ENCODE data around the gene COL1A2. TPM values are rescaled to one million over a fixed set of nuclear protein-coding genes. Genes with fewer than 3 reads are reported as not detected.

COL1A2 gene
- total RNA-seq, 3 donors from 2014 or later: 1.4 to 1.9 (median 1.6) TPM

DNA sequence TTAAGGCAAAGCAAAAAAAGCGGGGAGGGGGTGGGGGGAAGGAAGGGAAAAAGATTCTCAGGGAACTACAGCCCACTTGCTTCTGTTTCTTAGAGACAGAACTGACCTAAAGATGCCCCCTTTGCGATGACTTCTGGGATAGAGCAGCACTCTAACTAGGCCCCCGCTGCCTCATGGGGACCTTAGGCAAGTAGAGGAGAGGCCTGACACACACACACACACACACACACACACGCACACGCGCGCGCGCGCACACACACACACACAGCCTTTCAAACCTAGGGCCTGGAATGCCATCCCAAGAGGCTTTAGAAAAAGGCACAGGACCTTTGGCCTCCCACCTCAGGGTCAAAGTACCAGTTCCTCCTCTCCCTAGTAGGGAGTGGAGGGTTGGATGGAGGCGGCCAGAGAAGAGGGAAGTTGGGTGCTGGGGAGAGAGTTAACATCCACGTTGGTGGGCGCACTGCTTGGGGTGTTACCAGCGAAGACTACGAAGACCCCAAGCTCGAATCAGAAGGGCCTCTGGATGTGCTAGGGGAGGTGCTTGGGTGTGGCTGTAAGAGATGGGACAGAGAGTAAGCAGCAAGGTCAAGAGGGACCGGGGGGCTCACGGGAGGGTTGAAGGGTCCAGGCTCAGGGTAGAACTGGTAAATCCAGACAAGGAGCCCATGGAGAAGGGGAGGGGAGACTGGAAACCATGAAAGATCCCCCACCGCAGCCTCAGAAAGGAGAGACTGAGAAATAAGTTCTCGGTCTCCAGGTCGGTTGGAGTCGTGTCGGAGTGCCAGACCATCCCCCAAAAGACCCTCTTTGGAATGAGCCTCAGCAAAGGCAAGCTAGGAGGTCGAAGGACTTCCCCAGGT lies 1.2 kb upstream of the COL1A2 start:
- Mint-ChIP-seq H3K9me3 (no peaks in the 10 kb centered on the region), H3K27me3 (ENCODE audit: low read depth) (peaks cover 42% of the 10 kb centered on the region), H3K4me3 (no peak overlapping the region), H3K36me3 (ENCODE audit: insufficient read depth) (no peaks in the 10 kb centered on the region), H3K4me1 (ENCODE audit: low read depth) (peaks cover 8% of the 10 kb centered on the region)
- no peak for ATAC-seq
- no peak for DNase-seq

DNA sequence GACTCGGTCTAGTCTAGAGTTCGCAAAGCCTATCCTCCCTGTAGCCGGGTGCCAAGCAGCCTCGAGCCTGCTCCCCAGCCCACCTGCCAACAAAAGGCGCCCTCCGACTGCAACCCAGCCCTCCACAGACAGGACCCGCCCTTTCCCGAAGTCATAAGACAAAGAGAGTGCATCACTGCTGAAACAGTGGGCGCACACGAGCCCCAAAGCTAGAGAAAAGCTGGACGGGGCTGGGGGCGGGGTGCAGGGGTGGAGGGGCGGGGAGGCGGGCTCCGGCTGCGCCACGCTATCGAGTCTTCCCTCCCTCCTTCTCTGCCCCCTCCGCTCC lies 622 bp upstream of the COL1A2 start:
- Mint-ChIP-seq H3K4me1 (ENCODE audit: low read depth) (peaks cover 8% of the 10 kb centered on the region), H3K9me3 (no peaks in the 10 kb centered on the region), H3K4me3 (no peak overlapping the region), H3K27me3 (ENCODE audit: low read depth) (peaks cover 42% of the 10 kb centered on the region), H3K36me3 (ENCODE audit: insufficient read depth) (no peaks in the 10 kb centered on the region)
- no peak for ATAC-seq
- DNase-seq: no peak

DNA sequence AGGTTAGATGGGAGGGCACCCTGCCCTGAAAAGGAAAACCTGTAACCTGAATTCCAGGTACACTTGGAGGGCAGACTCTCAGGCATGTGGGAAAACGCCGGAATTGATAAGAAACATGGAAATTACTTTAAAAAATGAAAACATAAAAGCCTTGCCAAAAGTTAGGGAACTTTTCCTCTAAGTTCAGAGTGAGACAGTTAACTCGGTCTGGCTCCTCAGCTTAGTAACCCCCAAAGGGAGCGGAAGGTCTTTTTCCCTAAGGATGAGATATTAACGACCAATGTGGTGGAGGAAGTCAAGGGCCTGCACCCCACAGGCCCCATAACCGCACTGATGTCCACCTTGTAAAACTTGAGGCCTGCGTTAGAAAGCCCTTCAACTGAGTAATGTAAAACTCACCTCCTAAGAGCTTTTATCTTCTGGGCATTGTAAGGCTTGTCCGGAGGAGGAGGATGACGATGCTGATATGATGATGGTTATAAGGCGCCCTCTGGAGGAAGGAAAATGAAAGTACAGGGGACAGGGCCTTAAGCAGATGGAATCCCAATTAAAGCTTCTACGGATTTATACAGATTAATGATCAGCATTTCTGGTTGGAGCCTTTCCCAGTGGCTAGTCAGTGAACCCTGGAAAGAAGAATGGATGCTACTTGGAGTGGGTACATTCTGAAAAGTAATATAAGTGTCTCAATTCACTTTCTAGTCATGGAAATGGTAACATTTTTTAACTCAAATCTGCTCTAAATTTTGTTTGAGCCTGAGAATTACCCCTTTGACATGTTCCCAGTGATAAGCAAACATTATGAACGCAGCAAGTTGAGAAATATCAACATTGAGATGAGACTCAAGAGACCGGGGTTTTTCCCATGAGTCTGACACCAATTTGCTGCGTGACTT lies 694 bp downstream of the COL1A2 start:
- H3K4me3 Mint-ChIP-seq: no peak overlapping the region

DNA sequence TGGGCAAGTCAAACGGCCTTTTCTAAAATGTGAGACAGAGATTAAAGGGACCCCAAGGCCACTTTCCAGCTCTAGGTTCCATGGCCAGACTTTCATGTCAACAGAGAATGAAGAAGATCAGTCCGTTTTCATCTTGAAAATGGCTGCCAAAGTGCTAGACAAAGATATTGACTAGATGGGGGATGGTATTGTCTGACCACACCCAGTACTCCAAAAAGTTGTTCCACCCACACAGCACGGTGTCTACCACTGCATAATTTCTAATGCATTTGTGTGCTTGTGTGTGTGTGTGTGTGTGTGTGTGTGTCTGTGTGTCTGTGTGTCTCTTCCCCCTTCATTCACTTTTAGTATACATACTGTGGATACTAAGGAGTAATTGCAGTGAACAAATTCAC lies 1.3 kb downstream of the COL1A2 start:
- Mint-ChIP-seq H3K9me3 (no peaks in the 10 kb centered on the region), H3K36me3 (ENCODE audit: insufficient read depth) (no peaks in the 10 kb centered on the region), H3K27me3 (ENCODE audit: low read depth) (peaks cover 38% of the 10 kb centered on the region), H3K4me1 (ENCODE audit: low read depth) (peaks cover 8% of the 10 kb centered on the region), H3K4me3 (no peak overlapping the region)
- ATAC-seq (no peak), DNase-seq (no peak)

More for the DNA sequence above, 694 bp downstream of the COL1A2 start:
- Mint-ChIP-seq H3K9me3 (no peaks in the 10 kb centered on the region), H3K4me1 (ENCODE audit: low read depth) (peaks cover 8% of the 10 kb centered on the region), H3K36me3 (ENCODE audit: insufficient read depth) (no peaks in the 10 kb centered on the region), H3K27me3 (ENCODE audit: low read depth) (peaks cover 38% of the 10 kb centered on the region)
- no peak for DNase-seq
- peak; percentile 65 to 75 for ATAC-seq

DNA sequence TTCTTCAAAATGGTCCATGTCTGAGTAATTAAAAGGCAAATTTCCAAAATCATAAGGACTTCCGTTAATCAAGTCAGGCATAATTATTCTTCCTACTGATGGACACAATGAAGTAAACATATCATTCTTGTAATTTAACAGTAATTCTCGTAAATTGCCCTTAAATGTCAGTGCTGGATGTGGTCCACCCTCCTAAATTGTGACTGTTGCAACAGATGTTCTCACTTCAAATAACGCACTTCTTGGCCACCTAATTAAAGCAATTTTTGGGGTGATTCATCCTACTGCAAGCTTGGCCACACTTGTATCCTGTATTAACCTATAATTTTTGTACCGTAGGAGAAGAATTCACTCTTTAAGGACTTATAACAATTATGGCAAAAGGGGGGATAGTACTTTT lies 1.9 kb downstream of the COL1A2 start:
- ATAC-seq (no peak), DNase-seq (no peak)
- peaks cover 8% of the 10 kb centered on the region for H3K4me1 Mint-ChIP-seq (ENCODE audit: low read depth)
- peaks cover 38% of the 10 kb centered on the region for H3K27me3 Mint-ChIP-seq (ENCODE audit: low read depth)
- no peak overlapping the region for H3K4me3 Mint-ChIP-seq
- H3K9me3 Mint-ChIP-seq: no peaks in the 10 kb centered on the region
- H3K36me3 Mint-ChIP-seq (ENCODE audit: insufficient read depth): no peaks in the 10 kb centered on the region

DNA sequence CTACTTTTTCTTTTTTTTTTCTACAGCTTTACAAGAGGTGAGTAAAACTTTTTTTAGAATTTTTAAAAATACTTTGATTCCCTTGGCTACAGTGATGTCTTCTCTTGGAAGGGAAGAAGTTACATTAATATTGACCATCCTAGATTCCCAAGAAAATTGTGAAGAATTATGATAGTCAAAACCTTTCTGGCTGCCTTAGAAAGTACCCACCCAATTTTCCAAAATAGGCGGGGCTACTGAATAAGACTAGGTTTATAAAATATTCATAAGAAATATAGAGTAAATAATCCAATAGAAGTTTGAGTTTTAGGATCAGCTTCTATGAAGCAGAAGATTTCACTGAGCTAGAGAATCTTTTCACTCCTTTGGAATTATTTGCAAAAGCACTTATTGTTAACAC lies 3.0 kb downstream of the COL1A2 start:
- Mint-ChIP-seq H3K9me3 (no peaks in the 10 kb centered on the region), H3K27me3 (ENCODE audit: low read depth) (peaks cover 35% of the 10 kb centered on the region), H3K4me1 (ENCODE audit: low read depth) (peaks cover 8% of the 10 kb centered on the region), H3K4me3 (no peak overlapping the region), H3K36me3 (ENCODE audit: insufficient read depth) (no peaks in the 10 kb centered on the region)
- DNase-seq: no peak
- no peak for ATAC-seq

DNA sequence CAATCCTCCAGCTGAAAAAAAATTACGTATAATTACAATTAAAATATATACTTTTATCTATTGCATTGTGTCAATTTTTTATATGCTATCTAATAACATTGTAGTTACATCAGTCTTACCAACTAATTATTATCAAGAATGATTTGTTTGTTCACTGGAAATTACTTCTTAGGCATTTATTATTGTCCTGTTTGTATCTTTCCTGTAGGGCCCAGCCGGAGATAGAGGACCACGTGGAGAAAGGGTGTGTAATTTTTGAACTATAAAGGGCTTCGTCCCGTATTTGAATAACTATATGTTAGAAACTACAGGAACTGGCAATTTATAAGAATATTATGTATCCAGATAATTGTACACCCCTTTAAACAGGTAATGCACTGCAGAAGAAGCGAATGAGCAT lies 4.1 kb downstream of the COL1A2 start:
- peaks cover 32% of the 10 kb centered on the region for H3K27me3 Mint-ChIP-seq (ENCODE audit: low read depth)
- no peak overlapping the region for H3K4me3 Mint-ChIP-seq
- H3K4me1 Mint-ChIP-seq (ENCODE audit: low read depth): peaks cover 8% of the 10 kb centered on the region
- no peaks in the 10 kb centered on the region for H3K9me3 Mint-ChIP-seq
- no peak for ATAC-seq
- DNase-seq: no peak
- no peaks in the 10 kb centered on the region for H3K36me3 Mint-ChIP-seq (ENCODE audit: insufficient read depth)

DNA sequence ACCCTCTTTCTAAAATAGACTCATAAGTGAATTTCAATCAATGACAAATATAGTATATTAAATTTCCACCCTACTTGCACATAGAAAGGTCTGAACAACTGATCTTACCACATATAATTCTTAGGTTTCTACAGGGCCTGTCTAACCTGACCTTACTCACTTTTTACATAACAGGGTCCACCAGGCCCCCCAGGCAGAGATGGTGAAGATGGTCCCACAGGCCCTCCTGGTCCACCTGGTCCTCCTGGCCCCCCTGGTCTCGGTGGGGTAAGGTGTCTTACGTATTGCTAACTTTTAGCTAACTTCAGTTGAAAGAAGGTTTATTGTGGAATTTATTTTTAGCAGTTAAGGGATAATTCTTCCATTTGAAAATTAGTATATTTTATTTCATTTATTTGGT lies 5.3 kb downstream of the COL1A2 start:
- Mint-ChIP-seq H3K36me3 (ENCODE audit: insufficient read depth) (no peaks in the 10 kb centered on the region), H3K4me3 (no peak overlapping the region), H3K4me1 (ENCODE audit: low read depth) (peaks cover 5% of the 10 kb centered on the region), H3K9me3 (no peaks in the 10 kb centered on the region), H3K27me3 (ENCODE audit: low read depth) (peaks cover 27% of the 10 kb centered on the region)
- DNase-seq (no peak), ATAC-seq (no peak)

DNA sequence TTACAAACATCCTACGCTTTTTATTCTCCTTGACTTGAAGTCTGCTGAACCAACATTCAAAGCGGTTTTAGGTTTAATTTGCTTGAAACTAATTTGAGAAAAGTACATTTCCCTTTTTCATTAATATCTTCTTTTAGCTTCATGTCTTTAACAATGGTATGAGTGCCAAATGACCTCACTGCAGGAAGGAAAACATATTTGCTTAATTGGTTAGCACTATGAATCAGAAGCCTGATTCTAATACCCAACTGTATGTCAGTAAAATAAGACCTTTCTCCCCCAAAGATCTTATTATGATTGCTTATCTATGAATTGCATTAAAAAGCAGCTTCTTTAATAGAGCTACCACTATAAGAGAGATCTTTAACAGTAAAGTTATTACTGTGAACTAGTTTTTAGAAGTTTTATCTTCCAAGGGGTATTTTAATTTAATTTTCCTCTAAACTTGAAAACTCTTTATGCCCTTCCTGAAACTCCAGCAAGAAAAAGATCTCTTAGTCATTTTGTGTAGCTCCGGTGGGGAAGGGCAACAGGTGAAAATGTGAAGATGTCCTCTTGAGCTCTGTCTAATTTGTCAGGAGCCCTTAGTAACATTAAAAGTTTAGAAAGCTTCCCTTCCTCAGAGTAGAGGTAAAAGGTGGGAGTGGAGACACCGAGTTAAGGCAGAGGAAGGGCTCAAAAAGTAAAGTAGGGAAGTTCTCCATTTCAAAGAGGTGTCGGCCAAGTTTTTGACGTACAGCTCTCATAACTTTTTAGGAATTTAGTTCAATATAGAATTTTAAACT lies 6.1 kb downstream of the COL1A2 start:
- Mint-ChIP-seq H3K4me3 (no peak overlapping the region), H3K36me3 (ENCODE audit: insufficient read depth) (no peaks in the 10 kb centered on the region), H3K27me3 (ENCODE audit: low read depth) (peaks cover 18% of the 10 kb centered on the region), H3K9me3 (no peaks in the 10 kb centered on the region), H3K4me1 (ENCODE audit: low read depth) (no peaks in the 10 kb centered on the region)
- DNase-seq: no peak
- ATAC-seq: no peak

DNA sequence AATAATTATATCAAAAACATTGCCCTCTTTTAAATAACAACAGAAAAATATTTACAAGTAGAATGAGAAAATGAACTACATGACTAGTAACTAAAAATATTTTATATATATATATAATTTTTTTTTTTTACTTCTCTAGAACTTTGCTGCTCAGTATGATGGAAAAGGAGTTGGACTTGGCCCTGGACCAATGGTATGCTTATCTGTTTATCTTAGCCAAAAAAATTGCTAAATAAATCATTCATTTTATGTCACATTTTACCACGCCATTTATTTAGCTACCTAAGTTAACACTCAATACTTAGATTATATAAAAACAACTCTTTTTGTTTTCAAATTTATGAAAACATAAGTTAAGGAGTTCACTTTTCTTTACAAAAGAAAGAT lies 6.7 kb downstream of the COL1A2 start:
- Mint-ChIP-seq H3K9me3 (no peaks in the 10 kb centered on the region), H3K4me1 (ENCODE audit: low read depth) (no peaks in the 10 kb centered on the region), H3K27me3 (ENCODE audit: low read depth) (peaks cover 13% of the 10 kb centered on the region), H3K4me3 (no peak overlapping the region), H3K36me3 (ENCODE audit: insufficient read depth) (no peaks in the 10 kb centered on the region)
- no peak for DNase-seq
- no peak for ATAC-seq

DNA sequence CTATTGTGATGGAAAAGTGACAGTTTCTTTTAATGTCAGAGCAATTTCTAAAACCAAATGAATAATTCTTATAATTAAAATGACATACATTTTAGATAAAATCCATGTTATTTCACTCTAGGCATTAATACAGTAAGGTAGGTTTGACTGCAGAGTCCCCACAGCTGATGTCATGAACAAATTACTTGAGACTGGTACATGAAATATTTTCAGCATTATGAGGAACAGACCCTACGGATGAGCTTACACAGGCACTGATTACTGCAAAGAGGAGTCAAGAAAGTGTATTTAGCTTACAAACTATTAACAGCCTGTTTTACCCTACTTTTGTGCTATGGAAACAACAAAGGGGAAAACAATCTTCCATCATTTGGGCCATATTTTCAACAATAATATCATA lies 8.9 kb downstream of the COL1A2 start:
- Mint-ChIP-seq H3K9me3 (no peaks in the 10 kb centered on the region), H3K4me3 (no peak overlapping the region), H3K4me1 (ENCODE audit: low read depth) (no peaks in the 10 kb centered on the region), H3K36me3 (ENCODE audit: insufficient read depth) (no peaks in the 10 kb centered on the region), H3K27me3 (ENCODE audit: low read depth) (peaks cover 11% of the 10 kb centered on the region)
- ATAC-seq (no peak), DNase-seq (no peak)

DNA sequence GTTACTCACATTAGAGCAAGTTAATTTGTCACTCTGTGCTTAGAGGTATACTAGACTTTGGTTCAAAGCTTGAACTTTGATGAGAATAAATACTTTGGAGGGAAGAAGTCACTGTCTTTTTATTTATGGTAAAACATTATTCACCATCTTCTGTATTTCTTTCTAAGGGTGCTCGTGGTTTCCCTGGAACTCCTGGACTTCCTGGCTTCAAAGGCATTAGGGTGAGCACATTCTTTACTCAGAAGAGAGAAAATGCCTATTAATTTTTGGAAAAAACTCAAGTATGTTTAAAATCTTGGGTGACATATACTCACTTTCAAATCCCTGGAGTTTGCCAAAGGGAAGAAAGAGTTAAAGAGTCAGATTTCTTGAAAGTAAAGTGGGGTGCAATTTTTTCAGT lies 10.8 kb downstream of the COL1A2 start:
- Mint-ChIP-seq H3K36me3 (ENCODE audit: insufficient read depth) (no peaks in the 10 kb centered on the region), H3K4me1 (ENCODE audit: low read depth) (no peaks in the 10 kb centered on the region), H3K27me3 (ENCODE audit: low read depth) (peaks cover 13% of the 10 kb centered on the region), H3K9me3 (no peaks in the 10 kb centered on the region), H3K4me3 (no peak overlapping the region)
- no peak for DNase-seq
- no peak for ATAC-seq

DNA sequence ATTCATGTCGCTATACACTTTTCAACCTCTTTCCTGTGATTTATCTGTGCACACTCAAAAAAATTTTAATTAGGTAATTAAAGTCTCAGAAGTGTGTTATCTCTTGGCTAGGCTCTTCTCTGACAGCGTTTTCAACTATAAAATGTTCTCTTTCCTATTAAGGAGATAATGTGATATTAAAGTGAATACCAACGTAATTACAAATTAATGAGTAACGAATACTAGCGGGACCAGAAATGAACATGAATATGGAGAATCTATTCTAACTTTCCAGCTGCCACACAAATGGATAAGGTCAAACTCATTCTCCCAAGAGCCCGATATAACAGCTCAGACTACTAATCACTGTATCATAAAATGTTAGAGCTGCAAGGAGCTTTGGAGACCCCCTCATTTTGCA lies 12.0 kb downstream of the COL1A2 start:
- DNase-seq (no peak), ATAC-seq (no peak)
- no peak overlapping the region for H3K4me3 Mint-ChIP-seq
- H3K36me3 Mint-ChIP-seq (ENCODE audit: insufficient read depth): no peaks in the 10 kb centered on the region
- no peaks in the 10 kb centered on the region for H3K9me3 Mint-ChIP-seq
- H3K27me3 Mint-ChIP-seq (ENCODE audit: low read depth): peaks cover 11% of the 10 kb centered on the region
- H3K4me1 Mint-ChIP-seq (ENCODE audit: low read depth): no peaks in the 10 kb centered on the region

DNA sequence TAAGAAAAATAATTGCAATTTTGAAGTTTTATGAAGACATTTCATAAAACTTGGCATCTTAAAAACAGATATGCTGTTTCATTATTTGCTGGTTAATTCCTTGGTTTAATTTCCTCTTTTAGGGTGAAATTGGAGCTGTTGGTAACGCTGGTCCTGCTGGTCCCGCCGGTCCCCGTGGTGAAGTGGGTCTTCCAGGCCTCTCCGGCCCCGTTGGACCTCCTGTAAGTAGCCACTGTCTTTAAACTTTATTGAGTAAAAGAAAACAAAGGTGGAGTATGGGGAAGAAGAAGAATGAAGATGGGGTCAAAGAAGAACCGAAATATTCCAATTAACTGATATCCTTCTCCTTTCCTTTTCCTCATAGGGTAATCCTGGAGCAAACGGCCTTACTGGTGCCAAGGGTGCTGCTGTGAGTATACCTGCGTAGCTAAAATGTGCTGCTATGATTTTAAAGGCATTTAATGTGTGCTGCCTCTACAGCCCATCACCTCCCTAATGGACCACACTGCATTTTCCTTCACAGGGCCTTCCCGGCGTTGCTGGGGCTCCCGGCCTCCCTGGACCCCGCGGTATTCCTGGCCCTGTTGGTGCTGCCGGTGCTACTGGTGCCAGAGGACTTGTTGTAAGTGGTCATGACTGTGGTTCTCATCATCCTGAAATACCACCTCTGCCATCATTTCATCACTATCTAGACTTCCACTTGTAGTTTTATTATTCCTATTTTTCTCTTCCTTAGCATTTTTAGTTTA lies 14.7 kb downstream of the COL1A2 start:
- no peaks in the 10 kb centered on the region for H3K9me3 Mint-ChIP-seq
- ATAC-seq: no peak
- H3K27me3 Mint-ChIP-seq (ENCODE audit: low read depth): peaks cover 7% of the 10 kb centered on the region
- no peaks in the 10 kb centered on the region for H3K36me3 Mint-ChIP-seq (ENCODE audit: insufficient read depth)
- H3K4me1 Mint-ChIP-seq (ENCODE audit: low read depth): no peaks in the 10 kb centered on the region
- no peak for DNase-seq
- no peak overlapping the region for H3K4me3 Mint-ChIP-seq

All from activated T-cell treated with anti-CD3 and anti-CD28 coated beads, Interleukin-2, amount 50 U/mL, for 4 hours (primary cell).